ENCODE measurements around the gene RAD51B. TPM values are rescaled to one million over a fixed set of nuclear protein-coding genes. Genes with fewer than 3 reads are reported as not detected.

Gene RAD51B
- total and polyA plus RNA-seq, 2 of the 13 experiments (the other 11 are each of a cell fraction or from before 2014, with no cell fraction given) = 7.0 to 9.5 TPM

DNA sequence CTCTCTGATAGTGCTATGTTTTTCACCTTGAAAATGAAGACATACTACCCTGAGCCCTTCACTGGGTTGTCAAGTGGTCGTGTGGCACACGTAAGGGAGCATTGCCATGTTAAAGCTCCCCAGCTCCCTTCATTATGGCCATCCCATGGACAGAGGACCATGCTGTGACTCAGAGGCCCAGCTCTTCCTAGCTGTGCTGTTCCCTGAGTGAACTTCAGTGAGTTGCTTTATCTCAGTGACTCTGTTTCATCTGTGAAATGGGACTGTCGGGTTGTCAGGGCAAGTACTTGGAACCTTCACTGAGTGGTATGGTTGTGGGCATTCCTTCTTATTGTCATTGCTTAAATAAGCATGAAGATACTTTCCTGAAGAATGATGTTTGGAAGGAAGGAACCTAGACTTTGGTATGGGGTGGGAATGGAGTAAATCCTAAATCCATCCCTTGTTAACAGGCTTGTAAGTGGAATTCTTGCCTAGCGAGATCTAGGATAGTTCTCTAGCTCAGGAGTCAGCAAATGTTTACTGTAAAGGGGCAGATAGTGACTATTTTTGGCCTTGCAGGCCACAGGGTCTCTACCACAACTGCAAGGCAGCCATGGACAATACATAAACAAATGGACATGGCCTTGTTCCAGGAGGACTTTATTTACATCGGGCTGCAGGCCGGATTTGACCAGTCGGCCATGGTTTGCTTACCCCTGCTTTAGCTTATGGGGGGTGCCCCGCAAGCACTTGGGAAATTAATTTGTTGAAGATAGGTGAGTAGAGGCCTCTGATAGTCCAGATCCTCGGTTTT lies 689.8 kb downstream of the RAD51B start (continued):
- TF ChIP-seq, protein P1, sequence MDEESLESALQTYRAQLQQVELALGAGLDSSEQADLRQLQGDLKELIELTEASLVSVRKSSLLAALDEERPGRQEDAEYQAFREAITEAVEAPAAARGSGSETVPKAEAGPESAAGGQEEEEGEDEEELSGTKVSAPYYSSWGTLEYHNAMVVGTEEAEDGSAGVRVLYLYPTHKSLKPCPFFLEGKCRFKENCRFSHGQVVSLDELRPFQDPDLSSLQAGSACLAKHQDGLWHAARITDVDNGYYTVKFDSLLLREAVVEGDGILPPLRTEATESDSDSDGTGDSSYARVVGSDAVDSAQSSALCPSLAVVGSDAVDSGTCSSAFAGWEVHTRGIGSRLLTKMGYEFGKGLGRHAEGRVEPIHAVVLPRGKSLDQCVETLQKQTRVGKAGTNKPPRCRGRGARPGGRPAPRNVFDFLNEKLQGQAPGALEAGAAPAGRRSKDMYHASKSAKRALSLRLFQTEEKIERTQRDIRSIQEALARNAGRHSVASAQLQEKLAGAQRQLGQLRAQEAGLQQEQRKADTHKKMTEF (CRISPR knock-in tag; IDR thresholded peaks at IDR 0.05) = no peak
- TF ChIP-seq DMAP1 (CRISPR knock-in tag; IDR thresholded peaks at IDR 0.05) = no peak
- TF ChIP-seq ZFP62 (CRISPR knock-in tag; IDR thresholded peaks at IDR 0.05) = no peak
- TF ChIP-seq FOXO1 (CRISPR knock-in tag; IDR thresholded peaks at IDR 0.05) = no peak
- no peak for TF ChIP-seq ZNF605 (CRISPR knock-in tag; IDR thresholded peaks at IDR 0.05)
- TF ChIP-seq, protein P2, sequence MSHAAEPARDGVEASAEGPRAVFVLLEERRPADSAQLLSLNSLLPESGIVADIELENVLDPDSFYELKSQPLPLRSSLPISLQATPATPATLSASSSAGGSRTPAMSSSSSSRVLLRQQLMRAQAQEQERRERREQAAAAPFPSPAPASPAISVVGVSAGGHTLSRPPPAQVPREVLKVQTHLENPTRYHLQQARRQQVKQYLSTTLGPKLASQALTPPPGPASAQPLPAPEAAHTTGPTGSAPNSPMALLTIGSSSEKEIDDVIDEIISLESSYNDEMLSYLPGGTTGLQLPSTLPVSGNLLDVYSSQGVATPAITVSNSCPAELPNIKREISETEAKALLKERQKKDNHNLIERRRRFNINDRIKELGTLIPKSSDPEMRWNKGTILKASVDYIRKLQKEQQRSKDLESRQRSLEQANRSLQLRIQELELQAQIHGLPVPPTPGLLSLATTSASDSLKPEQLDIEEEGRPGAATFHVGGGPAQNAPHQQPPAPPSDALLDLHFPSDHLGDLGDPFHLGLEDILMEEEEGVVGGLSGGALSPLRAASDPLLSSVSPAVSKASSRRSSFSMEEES (CRISPR knock-in tag; IDR thresholded peaks at IDR 0.05) = no peak
- TF ChIP-seq, protein P3, sequence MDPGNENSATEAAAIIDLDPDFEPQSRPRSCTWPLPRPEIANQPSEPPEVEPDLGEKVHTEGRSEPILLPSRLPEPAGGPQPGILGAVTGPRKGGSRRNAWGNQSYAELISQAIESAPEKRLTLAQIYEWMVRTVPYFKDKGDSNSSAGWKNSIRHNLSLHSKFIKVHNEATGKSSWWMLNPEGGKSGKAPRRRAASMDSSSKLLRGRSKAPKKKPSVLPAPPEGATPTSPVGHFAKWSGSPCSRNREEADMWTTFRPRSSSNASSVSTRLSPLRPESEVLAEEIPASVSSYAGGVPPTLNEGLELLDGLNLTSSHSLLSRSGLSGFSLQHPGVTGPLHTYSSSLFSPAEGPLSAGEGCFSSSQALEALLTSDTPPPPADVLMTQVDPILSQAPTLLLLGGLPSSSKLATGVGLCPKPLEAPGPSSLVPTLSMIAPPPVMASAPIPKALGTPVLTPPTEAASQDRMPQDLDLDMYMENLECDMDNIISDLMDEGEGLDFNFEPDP (CRISPR knock-in tag; conservative IDR thresholded peaks at IDR 0.05) = no peak
- no peak for TF ChIP-seq SOX6 (IDR thresholded peaks at IDR 0.05)
- peak; percentile 34; the same call in 1 of the 2 replicates for TF ChIP-seq SOX6 (CRISPR knock-in tag; IDR thresholded peaks at IDR 0.05)
- no peak for TF ChIP-seq ZNF577 (CRISPR knock-in tag; IDR thresholded peaks at IDR 0.05; ENCODE audit: borderline replicate concordance, low read depth)
- TF ChIP-seq, protein P4, sequence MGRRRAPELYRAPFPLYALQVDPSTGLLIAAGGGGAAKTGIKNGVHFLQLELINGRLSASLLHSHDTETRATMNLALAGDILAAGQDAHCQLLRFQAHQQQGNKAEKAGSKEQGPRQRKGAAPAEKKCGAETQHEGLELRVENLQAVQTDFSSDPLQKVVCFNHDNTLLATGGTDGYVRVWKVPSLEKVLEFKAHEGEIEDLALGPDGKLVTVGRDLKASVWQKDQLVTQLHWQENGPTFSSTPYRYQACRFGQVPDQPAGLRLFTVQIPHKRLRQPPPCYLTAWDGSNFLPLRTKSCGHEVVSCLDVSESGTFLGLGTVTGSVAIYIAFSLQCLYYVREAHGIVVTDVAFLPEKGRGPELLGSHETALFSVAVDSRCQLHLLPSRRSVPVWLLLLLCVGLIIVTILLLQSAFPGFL (CRISPR knock-in tag; IDR thresholded peaks at IDR 0.05) = no peak
- no peak for TF ChIP-seq MEIS1 (CRISPR knock-in tag; IDR thresholded peaks at IDR 0.05; ENCODE audit: borderline replicate concordance)
- TF ChIP-seq, protein P5, sequence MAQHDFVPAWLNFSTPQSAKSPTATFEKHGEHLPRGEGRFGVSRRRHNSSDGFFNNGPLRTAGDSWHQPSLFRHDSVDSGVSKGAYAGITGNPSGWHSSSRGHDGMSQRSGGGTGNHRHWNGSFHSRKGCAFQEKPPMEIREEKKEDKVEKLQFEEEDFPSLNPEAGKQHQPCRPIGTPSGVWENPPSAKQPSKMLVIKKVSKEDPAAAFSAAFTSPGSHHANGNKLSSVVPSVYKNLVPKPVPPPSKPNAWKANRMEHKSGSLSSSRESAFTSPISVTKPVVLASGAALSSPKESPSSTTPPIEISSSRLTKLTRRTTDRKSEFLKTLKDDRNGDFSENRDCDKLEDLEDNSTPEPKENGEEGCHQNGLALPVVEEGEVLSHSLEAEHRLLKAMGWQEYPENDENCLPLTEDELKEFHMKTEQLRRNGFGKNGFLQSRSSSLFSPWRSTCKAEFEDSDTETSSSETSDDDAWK (CRISPR knock-in tag; IDR thresholded peaks at IDR 0.05) = no peak
- TF ChIP-seq MTF2 (CRISPR knock-in tag; IDR thresholded peaks at IDR 0.05; ENCODE audit: borderline replicate concordance) = no peak
- TF ChIP-seq RBM39 (IDR thresholded peaks at IDR 0.05; ENCODE audit: low read depth, low read length, poor library complexity, severe bottlenecking) = no peak
- TF ChIP-seq KLF16 (CRISPR knock-in tag; IDR thresholded peaks at IDR 0.05) = no peak
- no peak for TF ChIP-seq NFE2L1 (CRISPR knock-in tag; IDR thresholded peaks at IDR 0.05; ENCODE audit: borderline replicate concordance)
- no peak for TF ChIP-seq HOXA9 (CRISPR knock-in tag; IDR thresholded peaks at IDR 0.05; ENCODE audit: borderline replicate concordance)
- TF ChIP-seq CREM (IDR thresholded peaks at IDR 0.05) = no peak
- no peak for TF ChIP-seq CREM (CRISPR knock-in tag; IDR thresholded peaks at IDR 0.05)
- peak; percentile 41; the same call in 1 of the 2 replicates for TF ChIP-seq ZNF792 (CRISPR knock-in tag; IDR thresholded peaks at IDR 0.05)
- no peak for TF ChIP-seq SOX13 (IDR thresholded peaks at IDR 0.05)
- 0 out of 4 replicates have a peak, but pooled peaks of 1 of the 2 experiments have one; percentile 35 for TF ChIP-seq SOX13 (CRISPR knock-in tag; conservative IDR thresholded peaks at IDR 0.05 in 1 of 2, IDR thresholded peaks at IDR 0.05 in 1 of 2)
- no peak for TF ChIP-seq ZNF121 (CRISPR knock-in tag; IDR thresholded peaks at IDR 0.05)
- no peak for TF ChIP-seq PTBP1 (IDR thresholded peaks at IDR 0.05; ENCODE audit: low read depth, low read length, poor library complexity, severe bottlenecking)

Measured in HepG2 (cell line).